GOT3 (cell line): ENCODE results near the gene VWA8.

Source experiments
- DNase-seq: peaks from one replicate; lab custom pipeline; 2025; ENCODE audit warnings: mixed read lengths; lab: John Stamatoyannopoulos, UW

VWA8 gene

DNA sequence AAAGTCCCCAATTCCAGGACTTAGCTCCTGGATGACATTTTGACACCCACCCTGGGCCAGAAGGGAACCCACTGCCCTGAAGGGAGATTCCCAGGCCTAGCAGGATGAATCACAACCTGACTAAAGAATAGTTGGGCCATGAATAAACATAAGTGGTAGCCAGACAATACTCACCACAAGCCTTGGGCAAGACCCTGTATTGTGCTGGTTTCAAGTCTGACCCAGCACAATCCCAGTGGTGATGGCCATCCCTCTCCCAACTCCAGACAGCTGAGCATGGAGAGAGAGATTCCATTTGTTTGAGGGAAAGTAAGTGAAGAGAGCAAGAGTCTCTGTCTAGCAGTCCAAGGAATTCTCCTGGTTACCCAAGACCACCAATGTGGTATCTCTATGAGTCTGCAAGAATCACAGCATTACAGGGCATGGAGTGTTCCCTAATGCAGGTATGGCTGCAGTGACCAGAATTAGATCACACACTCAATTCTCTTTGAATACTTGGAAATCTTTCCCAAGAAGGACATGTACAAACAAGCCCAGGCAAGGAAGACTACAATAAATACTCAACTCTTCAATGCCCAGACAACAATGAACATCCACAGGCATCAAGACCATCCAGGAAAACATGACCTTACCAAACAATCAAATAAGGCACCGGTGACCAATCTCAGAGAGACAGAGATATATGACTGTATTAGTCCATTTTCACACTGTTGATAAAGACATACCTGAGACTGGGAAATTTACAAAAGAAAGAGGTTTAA, 158.0 kb downstream of the VWA8 start:
- DNase-seq: no peak

DNA sequence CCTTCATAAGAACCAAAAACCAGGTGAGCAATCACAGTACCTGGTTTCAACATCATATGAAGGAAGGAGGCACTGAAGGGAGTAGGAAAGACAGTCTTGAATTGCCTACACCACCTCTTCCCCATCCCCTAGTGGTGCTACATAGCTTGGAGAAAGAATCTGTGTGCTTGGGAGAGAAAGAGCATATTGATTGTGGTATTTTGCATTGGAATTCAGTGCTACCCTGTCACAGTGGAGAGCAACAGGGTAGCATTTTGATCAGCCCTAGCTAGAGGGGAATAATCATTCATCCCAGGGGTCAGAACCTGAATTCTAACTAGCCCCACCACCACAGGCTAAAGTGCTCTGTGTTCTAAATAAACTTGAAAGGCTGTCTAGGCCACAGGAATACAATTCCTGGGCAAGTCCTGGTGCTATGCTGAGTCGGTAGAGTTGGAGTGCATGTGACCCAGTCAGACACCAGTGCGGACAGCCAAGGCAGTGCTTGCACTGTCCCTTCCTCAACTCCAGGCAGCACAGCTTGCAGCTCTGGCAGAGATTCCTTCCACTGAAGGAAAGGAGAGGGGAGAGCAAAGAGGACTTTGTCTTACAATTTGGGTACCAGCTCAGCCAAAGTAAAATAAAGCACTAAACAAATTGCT, 158.7 kb downstream of the VWA8 start:
- DNase-seq: no peak

DNA sequence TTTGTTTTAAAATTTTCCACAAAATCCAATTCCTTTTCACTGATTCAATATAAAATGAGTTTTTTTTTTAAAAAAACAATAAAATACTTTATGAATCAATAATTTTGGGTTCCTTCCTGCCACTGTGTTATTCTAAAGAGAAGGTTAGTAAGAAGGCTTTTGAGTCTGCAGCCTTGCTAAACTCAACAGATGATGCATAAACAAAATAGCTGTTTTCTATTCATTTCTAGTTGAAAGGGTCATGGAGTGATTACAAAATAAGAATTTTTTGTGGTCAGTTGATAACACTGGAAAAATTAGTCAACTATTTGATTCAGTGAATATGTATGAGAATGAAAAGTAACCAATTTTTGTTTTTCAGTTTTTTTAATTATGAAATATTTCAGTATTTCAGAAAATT, 169.9 kb downstream of the VWA8 start:
- DNase-seq: no peak

DNA sequence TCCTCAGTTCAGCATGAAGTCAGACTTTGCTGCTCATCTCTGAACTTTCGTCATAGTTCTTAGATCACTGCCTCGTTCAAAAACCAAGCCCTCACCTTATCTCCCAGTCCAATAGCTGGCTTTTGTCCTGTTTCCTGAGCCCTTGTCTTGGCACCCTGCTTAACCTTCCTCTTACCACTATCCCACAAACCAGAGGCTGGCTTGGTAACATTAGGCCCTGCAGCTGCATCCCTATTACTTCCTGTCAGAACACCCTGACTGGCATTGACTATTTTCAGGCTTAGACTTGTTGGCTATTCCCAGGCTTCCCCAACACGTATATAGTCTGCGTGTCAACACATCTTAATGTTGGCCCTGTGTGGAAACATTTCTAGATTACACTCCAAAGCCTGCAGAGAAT, 172.4 kb downstream of the VWA8 start:
- no peak for DNase-seq

DNA sequence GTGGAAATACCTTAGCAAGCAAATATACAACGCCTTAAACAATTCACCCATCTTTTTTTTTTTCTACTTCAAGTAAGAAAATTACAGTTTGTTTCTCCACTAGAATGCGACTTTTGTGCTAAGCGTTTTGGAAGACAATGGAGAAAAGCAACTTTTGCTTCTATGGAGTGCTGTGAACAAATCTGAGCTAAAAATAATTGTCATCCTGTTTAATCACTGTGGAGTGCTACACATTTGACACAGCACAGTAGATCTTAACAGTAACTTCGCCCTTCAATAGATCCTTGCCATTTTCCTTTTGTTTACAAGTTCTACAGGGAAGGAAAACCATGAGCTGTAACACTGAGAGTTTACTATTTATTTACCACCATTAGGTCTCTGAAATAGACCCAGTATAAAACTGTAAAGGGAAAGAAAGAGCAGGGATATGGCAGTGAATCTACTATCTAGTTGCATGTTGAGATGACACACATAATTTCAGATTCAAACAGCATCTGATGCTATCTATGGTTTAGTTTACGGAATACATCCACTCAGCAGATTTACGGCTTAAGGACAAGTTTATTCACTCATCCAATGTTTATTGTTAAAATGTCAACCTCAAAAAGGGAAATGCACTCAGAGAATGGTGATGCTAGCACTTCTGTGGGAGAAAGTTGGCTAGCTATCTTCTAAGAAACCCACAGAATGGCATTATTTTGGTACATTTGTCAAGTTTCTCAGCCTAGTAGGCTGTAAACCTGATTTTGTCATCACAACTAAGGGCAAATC, 175.3 kb downstream of the VWA8 start:
- no peak for DNase-seq

DNA sequence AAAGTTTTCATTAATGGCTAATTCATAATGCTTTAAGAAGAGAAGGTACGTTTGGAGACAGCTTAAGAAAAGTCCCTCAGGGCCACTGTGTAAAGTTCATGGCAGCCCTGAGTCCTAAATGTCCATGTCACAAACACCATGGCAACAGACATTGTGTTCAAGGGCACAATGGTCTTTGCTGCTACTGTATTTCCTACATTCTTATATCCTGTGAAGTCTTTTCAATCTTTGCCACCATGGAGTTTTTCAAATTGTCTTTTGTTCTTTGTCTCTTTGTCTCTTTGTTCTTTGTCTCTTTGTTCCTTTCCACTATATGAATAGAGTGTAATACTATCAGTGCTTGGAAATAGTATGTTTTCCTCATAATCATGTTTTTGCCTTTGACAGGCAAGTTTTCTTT, 178.8 kb downstream of the VWA8 start:
- DNase-seq: no peak

DNA sequence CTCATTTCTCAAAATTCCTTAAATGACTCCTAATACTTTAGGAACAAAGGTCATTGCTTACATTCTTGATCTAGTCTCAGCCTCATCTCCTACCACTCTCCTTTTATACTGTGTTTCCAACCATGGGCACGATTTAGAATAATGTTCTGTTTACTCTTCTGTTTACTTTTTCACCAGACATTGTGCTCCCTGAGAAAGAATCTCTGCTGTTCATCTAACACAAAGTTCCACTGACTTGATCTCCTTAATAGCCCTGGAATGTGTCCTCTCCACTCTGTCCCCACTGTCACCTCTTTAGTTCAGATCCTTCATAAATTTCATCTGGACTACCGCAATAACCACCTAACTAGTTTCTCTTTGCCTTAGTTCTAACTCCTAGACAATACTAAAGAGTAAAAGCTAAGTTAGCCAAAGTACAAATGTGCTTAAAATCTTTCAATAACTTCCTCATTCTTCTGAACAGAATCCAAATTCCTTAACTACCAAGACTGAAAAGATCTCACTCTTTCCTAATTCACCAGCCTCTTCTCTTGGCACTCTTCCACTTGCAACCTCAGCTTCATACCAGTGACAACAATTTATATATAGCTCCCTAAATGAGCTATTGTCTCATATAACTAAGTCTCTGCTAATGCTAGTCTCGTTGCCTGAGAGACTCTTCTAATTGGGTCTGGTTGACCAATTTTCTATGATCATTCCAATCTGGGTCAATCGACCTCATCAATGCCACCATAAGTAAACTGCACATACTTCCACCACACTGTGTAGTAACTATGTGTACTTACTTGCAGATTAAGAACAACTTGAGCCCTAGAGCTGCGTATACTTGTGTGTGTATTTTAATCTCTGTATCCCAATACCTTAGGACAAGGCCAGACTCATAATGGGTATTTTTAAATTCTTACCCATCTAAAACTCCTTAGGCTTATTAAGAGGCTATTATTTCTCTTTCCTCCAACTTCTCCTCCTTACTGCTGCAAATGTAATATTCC, 179.9 kb downstream of the VWA8 start:
- no peak for DNase-seq

DNA sequence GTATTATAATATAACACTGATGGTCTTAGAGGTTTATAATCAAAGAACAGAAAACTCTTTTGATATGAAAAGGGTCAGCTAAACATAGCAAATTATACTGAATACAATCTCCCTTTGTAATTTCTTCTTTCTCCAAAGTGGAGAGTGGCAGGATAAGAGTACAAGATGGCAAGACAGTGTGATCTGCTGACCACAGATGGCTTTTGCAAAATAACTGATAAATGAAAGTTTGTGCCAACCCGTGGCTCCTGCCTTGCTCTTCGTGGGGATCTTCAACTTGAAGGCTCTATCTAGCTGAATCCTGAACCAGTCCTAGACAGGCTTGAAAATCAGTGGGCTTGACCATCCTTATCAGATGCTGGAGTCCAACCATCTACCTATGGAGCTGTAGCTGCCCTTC, 185.7 kb downstream of the VWA8 start:
- no peak for DNase-seq

DNA sequence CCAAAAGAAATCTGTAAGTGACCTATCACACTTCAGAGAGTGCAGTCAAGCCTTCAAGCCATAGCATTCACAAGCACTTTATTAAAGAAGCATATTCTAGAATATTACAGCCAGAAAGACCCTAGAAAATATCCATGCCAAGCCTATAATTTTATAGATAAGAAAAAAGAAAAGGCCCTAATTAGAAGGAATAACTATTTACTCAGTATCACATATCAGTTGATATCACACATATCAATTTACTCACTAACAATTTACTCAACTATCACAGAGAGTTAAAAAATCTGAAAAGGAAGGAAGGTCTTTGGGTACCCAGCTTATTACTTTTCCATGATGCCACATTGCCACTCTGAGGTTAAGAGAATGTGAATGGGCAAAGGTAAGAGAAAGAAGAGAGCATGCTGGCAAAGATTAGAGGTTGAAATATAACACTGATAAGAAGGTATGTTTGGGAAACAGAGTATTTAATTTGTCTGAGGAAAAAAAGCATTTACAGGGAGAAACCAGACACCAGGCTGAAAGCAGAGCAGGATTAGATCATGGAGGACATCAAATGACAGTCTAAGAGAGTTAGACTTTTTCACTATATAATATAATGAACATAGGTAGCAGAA, 186.2 kb downstream of the VWA8 start:
- no peak for DNase-seq

DNA sequence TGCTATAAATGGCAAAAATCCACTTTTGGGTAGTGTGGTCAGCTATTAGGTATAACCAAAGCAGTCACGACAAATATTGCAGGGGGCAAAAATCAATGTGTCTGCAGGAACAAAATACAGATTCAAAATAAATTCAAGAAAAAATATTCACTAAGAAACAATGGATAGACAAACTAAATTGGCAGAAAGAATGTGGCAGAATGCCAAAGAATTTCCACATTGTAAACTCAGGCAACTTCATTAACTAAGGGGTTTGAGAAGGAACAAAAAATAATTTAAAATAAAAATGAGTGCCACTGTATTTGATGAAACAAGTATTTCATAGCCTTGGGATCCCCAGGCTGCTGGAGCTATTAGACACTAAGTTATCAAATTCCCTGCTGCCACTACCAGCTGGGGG, 193.1 kb downstream of the VWA8 start:
- DNase-seq: no peak

DNA sequence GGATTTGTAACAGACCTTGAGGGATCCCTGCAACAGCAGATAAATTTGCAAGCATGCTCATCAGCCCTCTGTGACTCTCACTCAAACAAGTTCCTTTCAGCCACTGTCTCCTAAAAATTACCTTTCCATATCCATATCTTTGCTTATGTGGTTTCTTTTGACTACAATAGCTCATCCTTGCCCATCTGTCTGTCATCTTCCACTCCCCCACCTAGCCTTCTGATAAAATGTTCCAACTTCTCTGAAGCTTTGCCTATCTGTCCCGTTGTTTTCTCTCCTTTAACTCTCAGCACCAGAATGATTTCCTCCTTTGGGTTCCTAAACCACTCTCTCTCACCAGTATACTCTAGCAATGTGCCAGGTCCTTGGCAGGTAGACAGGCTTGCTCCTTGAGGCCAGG, 194.5 kb downstream of the VWA8 start:
- no peak for DNase-seq

DNA sequence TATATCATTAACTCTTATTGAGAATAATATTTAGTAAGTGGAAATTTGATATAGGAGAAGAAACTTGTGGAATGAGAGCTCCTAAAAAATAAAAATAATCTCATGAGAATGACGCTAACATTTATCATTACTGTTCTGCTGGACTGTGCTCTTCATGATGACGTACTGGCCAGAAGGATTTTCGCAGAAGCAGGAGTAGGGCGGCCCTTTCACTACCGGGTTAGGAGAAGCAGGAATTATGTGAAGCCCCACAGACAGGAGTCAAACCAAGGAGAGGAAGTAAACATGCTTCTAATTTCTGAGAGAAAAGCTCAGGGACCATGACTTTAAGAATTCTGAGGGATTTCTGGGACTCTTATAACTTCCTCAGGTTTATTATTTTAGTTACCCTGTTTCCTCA, 195.1 kb downstream of the VWA8 start:
- DNase-seq: no peak

DNA sequence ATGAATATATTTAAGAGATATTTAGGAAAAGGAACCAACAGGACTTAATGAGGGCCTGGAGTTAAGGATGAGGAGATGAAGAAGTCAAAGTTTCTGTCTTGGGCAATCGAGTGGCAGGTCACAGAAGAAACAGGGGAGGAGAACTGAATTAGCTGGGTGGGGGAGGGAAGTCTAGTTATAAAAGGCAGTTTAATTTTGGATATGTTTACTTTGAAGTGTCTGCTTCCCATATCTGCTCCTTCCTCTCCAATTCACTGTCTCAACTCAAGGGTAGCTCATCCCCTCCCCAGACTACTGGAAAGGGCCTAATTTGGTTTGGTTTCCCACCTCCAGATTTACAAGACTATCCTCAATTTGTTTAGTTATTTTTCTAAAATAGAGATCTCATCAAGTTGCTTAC, 195.9 kb downstream of the VWA8 start:
- no peak for DNase-seq

DNA sequence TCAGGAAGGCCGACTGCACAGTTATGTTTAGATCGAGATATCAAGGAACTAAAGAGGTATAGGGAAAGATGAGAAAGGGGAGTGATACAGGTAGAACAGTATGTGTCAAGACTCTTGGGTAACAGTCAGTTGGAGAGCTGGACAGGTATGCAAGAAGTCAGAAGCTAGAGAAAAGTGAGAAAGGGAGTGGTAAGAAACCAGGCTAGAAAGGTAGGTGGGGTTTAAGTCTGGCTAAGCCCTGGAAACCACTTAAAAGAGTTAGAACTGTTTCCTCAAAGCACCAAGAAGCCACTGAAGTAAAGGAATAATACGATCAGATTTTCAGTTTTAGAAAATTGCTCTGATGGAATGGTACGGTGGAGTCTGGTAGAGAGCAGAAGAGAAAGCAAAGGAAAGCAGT, 196.4 kb downstream of the VWA8 start:
- no peak for DNase-seq

DNA sequence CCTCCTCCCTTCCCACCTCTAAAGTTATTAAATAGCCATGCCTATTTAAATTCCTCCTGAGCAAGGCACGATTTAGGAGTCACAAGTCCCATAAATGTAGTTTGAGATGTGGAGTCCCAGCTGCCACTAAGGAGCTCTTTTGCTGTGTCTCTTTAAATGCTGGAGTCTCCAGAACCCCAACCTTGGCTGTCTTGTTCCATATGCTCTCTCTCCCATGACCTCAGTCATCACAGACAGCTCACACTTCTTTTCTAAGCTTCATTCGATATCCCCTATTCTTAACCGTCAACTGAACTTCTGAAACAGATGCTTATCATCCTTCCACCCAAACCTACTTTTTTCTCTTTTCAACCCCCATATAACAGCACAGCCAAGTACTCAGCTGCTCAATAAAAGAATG, 197.1 kb downstream of the VWA8 start:
- DNase-seq: no peak

DNA sequence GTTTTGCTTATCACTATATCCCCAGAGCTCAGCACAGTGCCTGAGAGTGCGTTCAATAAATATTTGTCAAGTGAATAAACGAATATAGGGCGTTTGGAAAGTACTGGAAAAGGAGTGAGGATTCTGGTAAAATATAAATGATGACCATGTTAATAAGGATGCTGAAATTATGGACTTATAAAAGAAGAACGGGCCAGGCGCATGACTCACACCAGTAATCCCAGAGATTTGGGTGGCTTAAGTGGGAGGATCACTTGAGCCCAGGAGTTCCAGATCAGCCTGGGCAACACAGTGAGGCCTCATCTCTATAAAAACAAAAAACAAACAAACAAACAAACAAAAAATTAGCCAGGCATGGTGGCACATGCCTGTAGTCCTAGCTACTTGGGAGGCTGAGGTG, 198.1 kb downstream of the VWA8 start:
- no peak for DNase-seq

DNA sequence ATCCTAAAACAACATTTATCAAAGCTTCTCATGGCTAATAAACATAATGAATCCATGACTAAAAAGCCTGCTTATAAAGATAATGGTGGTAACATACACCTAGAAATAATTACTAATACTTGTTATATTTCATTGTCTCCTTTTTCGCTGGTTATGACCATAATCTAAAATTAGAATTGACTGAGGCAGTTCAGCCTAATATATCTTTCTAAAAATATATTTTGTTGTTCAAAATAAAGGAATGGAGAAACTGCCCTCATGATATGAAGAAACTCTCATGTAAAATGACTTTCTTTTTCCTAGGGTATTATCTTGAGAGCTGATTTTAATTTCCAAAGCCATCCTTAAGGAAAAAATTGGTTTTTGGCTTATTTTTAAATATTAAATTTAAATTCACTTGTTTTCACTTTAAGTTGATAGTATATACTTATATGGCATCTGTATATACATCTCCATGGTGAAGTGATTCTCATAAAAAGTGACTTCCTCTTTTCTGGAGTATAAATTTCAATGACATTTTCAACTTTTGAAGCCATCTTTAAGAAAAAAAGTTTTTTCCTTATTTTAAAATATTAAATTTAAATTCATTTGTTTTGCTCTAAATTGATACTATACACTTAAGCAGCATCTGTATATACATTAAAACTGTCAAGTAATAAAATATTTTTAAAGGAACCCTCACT, 204.6 kb downstream of the VWA8 start:
- DNase-seq: no peak

DNA sequence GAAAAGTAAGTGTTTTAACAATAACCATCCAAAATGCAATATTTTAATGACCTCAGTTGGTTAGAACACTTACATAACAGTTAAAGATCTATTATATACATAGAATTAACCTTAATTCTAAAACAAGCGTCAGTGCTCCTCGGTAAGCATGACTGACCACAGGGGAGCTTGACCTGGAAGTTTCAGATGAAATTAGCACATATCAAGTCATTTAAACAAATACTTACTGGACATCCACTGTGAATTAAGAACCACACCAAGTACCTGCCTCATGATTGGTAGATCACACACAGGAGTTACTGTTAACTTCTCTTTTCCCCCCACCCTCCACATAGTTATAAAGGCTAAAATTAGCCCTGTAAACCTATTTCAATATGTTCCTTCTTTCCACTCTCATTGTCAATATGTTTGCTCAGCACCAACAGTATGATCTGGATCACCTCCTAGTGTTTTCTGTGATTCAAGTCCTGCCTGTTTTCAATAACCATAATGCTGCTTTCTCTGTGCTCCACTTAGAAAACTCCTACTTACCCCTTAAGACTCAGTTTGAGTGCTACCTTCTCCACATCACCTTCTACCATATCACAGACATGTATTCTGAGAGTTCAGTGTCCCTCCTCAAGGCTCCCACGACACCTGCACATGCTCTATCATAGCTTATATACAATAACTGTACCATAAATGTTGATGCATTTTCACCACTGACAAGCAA, 209.0 kb downstream of the VWA8 start:
- no peak for DNase-seq

DNA sequence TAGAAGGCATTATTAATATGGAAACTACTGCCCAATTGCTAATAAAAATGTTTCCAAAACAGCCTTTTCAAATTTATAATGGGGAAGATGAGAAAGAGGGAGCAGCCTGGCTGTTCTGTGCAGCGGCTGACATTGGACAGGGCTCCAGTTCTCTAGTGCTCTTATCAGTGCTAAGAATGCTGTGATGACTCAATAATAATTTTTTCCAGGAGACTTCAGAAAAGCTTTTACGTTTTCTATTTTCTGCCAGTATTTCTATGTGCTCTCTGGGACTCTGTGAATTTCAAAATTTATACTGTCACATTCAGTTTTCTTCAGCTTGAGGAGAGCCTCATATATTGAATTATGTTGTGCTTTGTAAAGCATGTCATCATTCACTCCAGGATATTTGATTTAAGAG, 209.6 kb downstream of the VWA8 start:
- no peak for DNase-seq

DNA sequence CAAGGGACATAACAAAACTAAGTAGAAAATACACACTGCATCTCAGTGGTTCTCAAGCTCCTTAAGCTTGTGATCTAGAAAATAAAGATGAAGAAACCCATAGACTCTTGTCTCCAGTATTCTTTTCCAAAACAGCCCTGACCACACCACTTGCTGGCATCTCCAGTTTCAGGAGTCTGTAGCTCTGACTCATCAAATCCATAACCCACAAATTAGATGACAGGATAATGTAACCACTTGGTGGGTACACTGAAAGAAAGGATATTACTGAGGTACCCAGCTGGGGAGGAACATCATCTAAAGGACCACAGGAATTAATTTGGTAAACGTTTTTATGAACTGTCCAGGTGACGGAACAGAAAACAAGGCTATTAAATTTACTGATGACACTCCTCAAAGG, 214.7 kb downstream of the VWA8 start:
- DNase-seq: no peak
